ENCODE results near the gene RNASEH2B.

Gene RNASEH2B

GRCh38 chr13:51004111-51004865 is 94.7 kb downstream of the RNASEH2B start:
- Mint-ChIP-seq H3K4me1 (ENCODE audit: low read depth) (no peaks in the 10 kb centered on the region), H3K27ac (no peak overlapping the region), H3K27me3 (peaks cover 2% of the 10 kb centered on the region), H3K9me3 (ENCODE audit: low read depth) (no peaks in the 10 kb centered on the region), H3K4me3 (no peak overlapping the region), H3K36me3 (no peaks in the 10 kb centered on the region)

GRCh38 chr13:51004918-51005460 is 95.4 kb downstream of the RNASEH2B start:
- Mint-ChIP-seq H3K27me3 (peaks cover 2% of the 10 kb centered on the region), H3K4me3 (no peak overlapping the region), H3K9me3 (ENCODE audit: low read depth) (no peaks in the 10 kb centered on the region), H3K36me3 (no peaks in the 10 kb centered on the region), H3K27ac (no peak overlapping the region), H3K4me1 (ENCODE audit: low read depth) (no peaks in the 10 kb centered on the region)

DNA sequence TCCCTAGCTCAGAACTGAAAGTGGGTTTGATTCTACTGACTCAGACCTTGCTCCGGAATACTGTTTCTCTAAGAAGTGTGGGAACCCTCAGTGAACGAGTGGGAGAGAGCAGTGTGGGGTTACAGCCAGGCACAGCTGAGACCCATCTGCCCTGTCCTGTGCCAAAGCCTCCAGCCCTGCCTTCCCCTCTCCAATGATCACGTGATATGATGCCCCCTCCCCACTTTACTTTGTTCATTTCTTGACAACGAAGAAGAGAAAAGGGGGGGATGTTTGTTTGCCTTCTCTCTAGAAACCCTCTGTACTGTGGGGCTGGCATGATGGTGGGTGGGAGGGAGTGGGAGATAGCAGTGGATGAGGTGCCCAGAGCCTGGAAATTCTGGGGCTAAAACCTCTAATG is 96.0 kb downstream of the RNASEH2B start:
- Mint-ChIP-seq H3K4me3 (no peak overlapping the region), H3K27ac (no peak overlapping the region), H3K27me3 (peaks cover 2% of the 10 kb centered on the region)

More for the DNA sequence above, 96.0 kb downstream of the RNASEH2B start:
- H3K9me3 Mint-ChIP-seq (ENCODE audit: low read depth), result no peaks in the 10 kb centered on the region
- H3K4me1 Mint-ChIP-seq (ENCODE audit: low read depth), result no peaks in the 10 kb centered on the region
- H3K36me3 Mint-ChIP-seq, result no peaks in the 10 kb centered on the region

Measured in activated naive CD8-positive, alpha-beta T cell (primary cell).